Psoas muscle (tissue), 8 donors: ENCODE data around the gene ADCY4. TPM values are rescaled to one million over a fixed set of nuclear protein-coding genes. Genes with fewer than 3 reads are reported as not detected.
A peak's percentile ranks its signal among the peaks of the same experiment; 100 is the strongest.

Source experiments
- ATAC-seq, 4 donors: fragments of 200-7000 bp; cut with Tn5 transposase; one replicate each; pipeline ENCODE4 v1.9.1; 2020; ENCODE audit warnings: moderate library complexity in 3 of 4, mild to moderate bottlenecking in 2 of 4
- DNase-seq, 2 donors: peaks; one replicate each; pipeline ENCODE4 v3.0.0-alpha.2; 2020
- H3K27ac ChIP-seq: fragments of 200-600 bp; one replicate; pipeline ENCODE4 v1.8.0; 2022
- H3K27me3 ChIP-seq, 3 donors: fragments of 200-600 bp in 1 of 3; one replicate each; pipeline versions ENCODE4 v1.6.1 to v1.8.0; 2013 to 2022; ENCODE audit warnings: low read length in 2 of 3, mild to moderate bottlenecking in 2 of 3, moderate library complexity in 1 of 3; ENCODE audit not compliant: insufficient read depth in 3 of 3
- H3K36me3 ChIP-seq, 2 donors: fragments of 200-600 bp in 1 of 2; one replicate each; pipeline versions ENCODE4 v1.6.1 to v1.8.0; 2013 to 2022; ENCODE audit warnings: low read depth in 1 of 2, mild to moderate bottlenecking in 1 of 2, moderate library complexity in 1 of 2; ENCODE audit not compliant: insufficient read depth in 1 of 2
- H3K4me1 ChIP-seq: fragments of 200-600 bp; one replicate; pipeline ENCODE4 v1.8.0; 2022
- H3K4me3 ChIP-seq: fragments of 200-600 bp; one replicate; pipeline ENCODE4 v1.8.0; 2022; ENCODE audit warnings: mild to moderate bottlenecking
- H3K9me3 ChIP-seq: fragments of 200-600 bp; one replicate; pipeline ENCODE4 v1.8.0; 2022
- WGBS, 3 donors: extraction: QIAGEN DNeasy Blood & Tissue Kit; methylation state at CpG; one replicate each; pipeline versions ENCODE4 v1.1.6 to v1.1.7; 2013; 5-methylcytosine and 5-hydroxymethylcytosine counted together
- intact Hi-C, 2 donors: fragments of 100-400 bp; cut with DNase I; formaldehyde crosslinking; loops; one replicate each; pipeline versions ENCODE4 v1.11.0 to v1.14.2; 2022
- polyA plus RNA-seq, 3 donors: library from polyadenylated mRNA; stranded (reverse); fragments of 200-250 nt; gene quantifications; one replicate each; pipeline ENCODE4 v1.2.3, GENCODE V29; 2013
- total RNA-seq, 4 donors: library from RNA; stranded (reverse); fragmentation: NEBNext Ultra II Directional in 2 of 4; extraction: Animal tissue kit (Norgen Biotek cat#: 25700) in 2 of 4; gene quantifications; one replicate each; pipeline versions ENCODE4 v1.2.1 to v1.2.4, GENCODE V29; 2021 to 2023
- TF ChIP-seq, protein P1 (sequence below): fragments of 200-600 bp; IDR thresholded peaks from one replicate; pipeline ENCODE4 v1.8.0; 2022; ENCODE audit warnings: antibody characterized with exemption
- donor health status: healthy with polysubstance abuse.
- donor health status: DM: no; HTN: no; CAD: no; lungs with moderate emphysema.
- donor health status: Bipolar disorder and iron deficiency.
- donor health status: healthy.
- donor health status: DM: yes; HTN: yes; CAD: no.
- donor health status: DM: no; HTN: no; CAD: no.
- donor health status: DM: no; HTN: no; CAD: no.
- donor health status: DM: yes; HTN: yes; CAD: no.

ADCY4 gene
- total and polyA plus RNA-seq, 7 donors, result 7.0 to 13.9 (median 10.4) TPM

DNA sequence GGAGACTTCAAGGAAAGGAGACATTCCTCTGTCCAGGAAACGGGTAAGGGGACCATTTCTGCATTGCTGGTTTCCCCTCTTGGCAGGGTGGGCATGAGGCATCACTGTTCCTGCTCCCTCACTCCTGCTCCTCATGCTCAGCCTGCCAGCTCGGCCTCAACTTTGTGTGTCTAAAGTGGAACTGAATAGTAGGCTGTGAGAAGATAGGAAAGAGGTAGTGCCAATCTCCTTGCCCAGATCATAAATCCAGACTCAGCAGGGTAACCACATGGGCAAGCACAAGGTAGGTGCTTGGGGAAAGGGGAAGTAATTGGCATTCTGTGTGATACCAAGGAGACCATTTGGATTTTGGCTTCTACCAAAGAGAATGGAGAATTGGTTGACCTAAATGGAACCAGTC, 21.0 kb downstream of the ADCY4 start:
- Histone ChIP-seq H3K27me3 (peaks cover 0 to 34% (median 4%) of the 10 kb centered on the region in 3 donors), H3K4me1 (peaks cover 13% of the 10 kb centered on the region), H3K36me3 (peaks cover 0 to under 1% of the 10 kb centered on the region in 2 donors), H3K27ac (no peak overlapping the region), H3K4me3 (no peak overlapping the region), H3K9me3 (no peaks in the 10 kb centered on the region)
- TF ChIP-seq, protein P1, sequence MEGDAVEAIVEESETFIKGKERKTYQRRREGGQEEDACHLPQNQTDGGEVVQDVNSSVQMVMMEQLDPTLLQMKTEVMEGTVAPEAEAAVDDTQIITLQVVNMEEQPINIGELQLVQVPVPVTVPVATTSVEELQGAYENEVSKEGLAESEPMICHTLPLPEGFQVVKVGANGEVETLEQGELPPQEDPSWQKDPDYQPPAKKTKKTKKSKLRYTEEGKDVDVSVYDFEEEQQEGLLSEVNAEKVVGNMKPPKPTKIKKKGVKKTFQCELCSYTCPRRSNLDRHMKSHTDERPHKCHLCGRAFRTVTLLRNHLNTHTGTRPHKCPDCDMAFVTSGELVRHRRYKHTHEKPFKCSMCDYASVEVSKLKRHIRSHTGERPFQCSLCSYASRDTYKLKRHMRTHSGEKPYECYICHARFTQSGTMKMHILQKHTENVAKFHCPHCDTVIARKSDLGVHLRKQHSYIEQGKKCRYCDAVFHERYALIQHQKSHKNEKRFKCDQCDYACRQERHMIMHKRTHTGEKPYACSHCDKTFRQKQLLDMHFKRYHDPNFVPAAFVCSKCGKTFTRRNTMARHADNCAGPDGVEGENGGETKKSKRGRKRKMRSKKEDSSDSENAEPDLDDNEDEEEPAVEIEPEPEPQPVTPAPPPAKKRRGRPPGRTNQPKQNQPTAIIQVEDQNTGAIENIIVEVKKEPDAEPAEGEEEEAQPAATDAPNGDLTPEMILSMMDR, result no peak
- no peak for ATAC-seq
- intact Hi-C loops, result no loop called here
- no peak for DNase-seq
- WGBS, 3 donors, result 73 to 84% (median 73%) methylated on average over 2 of the region's 2 CpGs

DNA sequence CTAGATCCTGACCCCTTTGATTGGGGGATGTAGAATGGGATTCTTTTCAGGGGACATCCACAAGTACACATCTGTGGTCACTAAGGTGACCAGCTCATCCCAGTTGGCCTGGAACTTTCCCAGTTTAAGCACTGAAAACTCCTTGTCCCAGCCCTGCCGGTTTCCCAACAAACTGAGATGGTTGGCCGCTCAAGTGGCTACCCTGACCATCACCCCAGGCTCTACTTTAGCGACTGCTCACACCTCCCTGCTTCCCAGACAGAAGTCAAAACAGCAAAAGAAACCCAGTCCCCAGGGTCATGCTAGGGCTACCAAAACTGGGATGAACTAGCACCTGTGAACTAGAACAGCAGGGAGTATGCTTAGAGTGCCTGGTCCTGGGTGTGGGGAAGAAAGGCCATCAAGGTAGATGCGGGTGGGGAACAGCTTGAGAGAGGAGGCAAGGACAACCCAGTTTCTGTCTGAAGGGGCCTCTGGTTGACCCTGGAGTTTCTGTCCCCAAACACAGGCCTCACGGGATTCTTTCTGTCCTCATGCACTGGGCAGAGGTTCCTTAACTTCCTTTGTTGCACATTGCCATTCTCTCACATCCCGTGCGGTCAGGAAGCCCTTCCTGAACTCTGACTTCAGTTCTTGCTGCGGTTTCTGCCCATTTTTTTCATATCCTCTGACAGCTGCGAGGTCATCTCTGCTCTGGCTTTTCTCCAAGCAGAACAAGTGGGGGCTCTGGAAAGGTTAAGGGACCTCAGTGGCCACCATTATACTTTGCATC, 21.9 kb downstream of the ADCY4 start:
- ATAC-seq (no peak), DNase-seq (peak in 1 of 2 donors; percentile 53)
- TF ChIP-seq, protein P1, result no peak
- H3K4me1 ChIP-seq, result peaks cover 13% of the 10 kb centered on the region
- peak overlapping the region; percentile 63 for H3K27ac ChIP-seq
- peaks cover 0 to 5% of the 10 kb centered on the region in 2 donors for H3K36me3 ChIP-seq
- H3K4me3 ChIP-seq, result no peak overlapping the region
- WGBS, 3 donors, result 64 to 69% (median 65%) methylated on average over 9 of the region's 9 CpGs
- no peaks in the 10 kb centered on the region for H3K9me3 ChIP-seq
- intact Hi-C loops, result no loop called here
- H3K27me3 ChIP-seq, result peaks cover 0 to 24% (median 2%) of the 10 kb centered on the region in 3 donors

DNA sequence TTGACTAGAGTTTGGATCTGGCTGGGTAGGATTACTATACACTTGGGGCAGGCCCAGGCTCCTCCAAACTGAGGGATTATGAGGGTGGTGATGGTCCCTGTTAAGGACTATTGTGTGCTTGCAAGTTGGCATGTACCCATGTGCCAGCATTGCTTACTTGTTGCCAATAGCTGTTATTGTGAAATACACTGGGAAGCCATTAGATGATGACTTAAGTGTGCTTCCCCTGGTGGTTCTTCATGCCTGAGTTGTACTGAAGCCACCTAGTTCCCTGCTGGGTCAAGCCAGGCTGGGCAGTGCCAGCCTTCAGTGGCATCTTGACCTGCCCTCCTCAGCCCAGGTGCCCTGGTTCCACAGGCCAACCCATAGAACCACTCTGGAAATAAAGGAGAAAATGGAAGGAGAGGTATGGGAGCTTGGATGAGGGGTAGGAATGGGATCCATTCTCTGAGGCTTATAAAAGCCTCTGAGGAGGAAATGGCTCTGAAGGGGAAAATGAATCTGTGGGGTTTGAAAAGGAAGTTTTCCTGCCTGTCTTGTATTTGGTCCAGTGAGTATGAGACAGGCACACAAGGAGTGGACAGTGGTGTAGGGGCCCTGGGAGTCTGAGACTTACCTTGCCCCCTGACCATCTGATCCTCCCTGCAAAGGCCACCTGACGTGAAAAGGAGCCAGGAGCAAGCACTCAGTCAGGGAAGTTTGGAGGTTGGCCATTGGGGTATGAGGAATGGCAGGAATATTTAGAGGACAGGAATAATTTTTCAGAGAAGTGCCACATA, 22.8 kb downstream of the ADCY4 start:
- H3K27ac ChIP-seq, result peak overlapping the region; percentile 79
- TF ChIP-seq, protein P1, result no peak
- H3K9me3 ChIP-seq, result no peaks in the 10 kb centered on the region
- intact Hi-C loops, result no loop called here
- WGBS, 3 donors, result 91 to 100% (median 100%) methylated on average over 1 of the region's 1 CpG
- H3K27me3 ChIP-seq, result peaks cover 0 to 16% (median 2%) of the 10 kb centered on the region in 3 donors
- ATAC-seq (no peak), DNase-seq (no peak)
- H3K4me3 ChIP-seq, result peak overlapping the region; percentile 68
- H3K4me1 ChIP-seq, result peaks cover 13% of the 10 kb centered on the region
- H3K36me3 ChIP-seq, result peaks cover 0 to 11% of the 10 kb centered on the region in 2 donors

DNA sequence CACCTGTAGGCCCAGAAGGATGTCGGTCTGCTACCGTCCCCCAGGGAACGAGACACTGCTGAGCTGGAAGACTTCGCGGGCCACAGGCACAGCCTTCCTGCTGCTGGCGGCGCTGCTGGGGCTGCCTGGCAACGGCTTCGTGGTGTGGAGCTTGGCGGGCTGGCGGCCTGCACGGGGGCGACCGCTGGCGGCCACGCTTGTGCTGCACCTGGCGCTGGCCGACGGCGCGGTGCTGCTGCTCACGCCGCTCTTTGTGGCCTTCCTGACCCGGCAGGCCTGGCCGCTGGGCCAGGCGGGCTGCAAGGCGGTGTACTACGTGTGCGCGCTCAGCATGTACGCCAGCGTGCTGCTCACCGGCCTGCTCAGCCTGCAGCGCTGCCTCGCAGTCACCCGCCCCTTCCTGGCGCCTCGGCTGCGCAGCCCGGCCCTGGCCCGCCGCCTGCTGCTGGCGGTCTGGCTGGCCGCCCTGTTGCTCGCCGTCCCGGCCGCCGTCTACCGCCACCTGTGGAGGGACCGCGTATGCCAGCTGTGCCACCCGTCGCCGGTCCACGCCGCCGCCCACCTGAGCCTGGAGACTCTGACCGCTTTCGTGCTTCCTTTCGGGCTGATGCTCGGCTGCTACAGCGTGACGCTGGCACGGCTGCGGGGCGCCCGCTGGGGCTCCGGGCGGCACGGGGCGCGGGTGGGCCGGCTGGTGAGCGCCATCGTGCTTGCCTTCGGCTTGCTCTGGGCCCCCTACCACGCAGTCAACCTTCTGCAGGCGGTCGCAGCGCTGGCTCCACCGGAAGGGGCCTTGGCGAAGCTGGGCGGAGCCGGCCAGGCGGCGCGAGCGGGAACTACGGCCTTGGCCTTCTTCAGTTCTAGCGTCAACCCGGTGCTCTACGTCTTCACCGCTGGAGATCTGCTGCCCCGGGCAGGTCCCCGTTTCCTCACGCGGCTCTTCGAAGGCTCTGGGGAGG, 23.9 kb downstream of the ADCY4 start, which contains the start of gene LTB4R:
LTB4R (plus strand) TSS at position 857 of the 959 bp plus-strand sequence. CDS start 4,150 bp downstream, outside the sequence.
- peaks cover 13% of the 10 kb centered on the region for H3K4me1 ChIP-seq
- ATAC-seq, result peak; percentile 86 to 91 (median 90)
- H3K27me3 ChIP-seq, result peaks cover 0 to 5% (median 0%) of the 10 kb centered on the region in 3 donors
- H3K4me3 ChIP-seq, result peak within 1 kb of the TSS; percentile 68
- DNase-seq, result peak; percentile 79 to 89
- 14 to 18% (median 17%) methylated on average over 82 to 99 of the region's 99 CpGs for WGBS, 3 donors
- TF ChIP-seq, protein P1, result peak; percentile 48
- peaks cover 0 to 22% of the 10 kb centered on the region in 2 donors for H3K36me3 ChIP-seq
- intact Hi-C loops, result no loop called here
- H3K27ac ChIP-seq, result peak within 1 kb of the TSS; percentile 79
- no peaks in the 10 kb centered on the region for H3K9me3 ChIP-seq
